HG02623 (cell line): ENCODE measurements around the gene PFDN1.
"Not testable (repeated sequence)": the region's sequence is repeated elsewhere in the genome, so short reads cannot be mapped to it uniquely, and the experiment has no call there.

Source experiments
- ATAC-seq: cut with Tn5 transposase; IDR thresholded peaks from one replicate; pipeline ENCODE4 v1.9.1; 2021; ENCODE audit warnings: moderate library complexity; ENCODE audit not compliant: unreplicated experiment

Gene PFDN1

DNA sequence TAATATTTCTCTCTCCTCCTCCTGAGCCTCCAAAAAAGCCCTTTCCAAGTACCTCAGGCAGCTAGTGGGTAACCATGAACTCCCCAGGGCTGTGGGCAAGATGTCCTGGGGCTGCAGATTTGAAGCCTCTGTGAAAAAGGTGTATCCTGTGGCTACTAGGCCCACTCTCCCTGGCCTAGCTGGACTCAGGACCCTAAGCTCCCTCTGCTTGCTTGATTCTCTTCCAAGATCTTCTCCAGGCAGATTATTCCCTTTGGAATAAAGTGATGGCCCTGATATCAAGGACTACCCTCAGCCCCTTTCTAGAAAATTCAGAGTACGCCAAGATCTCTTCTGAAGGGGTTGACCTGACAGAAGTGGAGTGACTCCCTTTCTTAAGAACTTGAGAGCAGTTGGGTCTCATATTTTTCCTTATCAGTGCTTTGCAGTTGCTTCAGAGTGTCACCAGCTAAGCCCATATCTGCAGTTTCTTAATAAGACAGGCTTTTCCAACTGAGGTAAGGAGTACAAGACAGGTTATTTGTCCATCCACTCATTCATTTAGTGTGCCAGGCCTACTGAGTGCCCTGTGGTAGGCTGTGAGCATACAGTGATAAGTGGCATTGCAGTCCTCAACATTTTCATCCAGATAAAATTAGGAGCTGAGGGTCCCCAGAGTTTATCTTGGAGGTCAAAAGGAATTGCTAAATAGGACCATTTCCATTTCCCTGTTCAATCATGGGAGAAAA, 85.4 kb downstream of the PFDN1 start:
- ATAC-seq, result no peak

DNA sequence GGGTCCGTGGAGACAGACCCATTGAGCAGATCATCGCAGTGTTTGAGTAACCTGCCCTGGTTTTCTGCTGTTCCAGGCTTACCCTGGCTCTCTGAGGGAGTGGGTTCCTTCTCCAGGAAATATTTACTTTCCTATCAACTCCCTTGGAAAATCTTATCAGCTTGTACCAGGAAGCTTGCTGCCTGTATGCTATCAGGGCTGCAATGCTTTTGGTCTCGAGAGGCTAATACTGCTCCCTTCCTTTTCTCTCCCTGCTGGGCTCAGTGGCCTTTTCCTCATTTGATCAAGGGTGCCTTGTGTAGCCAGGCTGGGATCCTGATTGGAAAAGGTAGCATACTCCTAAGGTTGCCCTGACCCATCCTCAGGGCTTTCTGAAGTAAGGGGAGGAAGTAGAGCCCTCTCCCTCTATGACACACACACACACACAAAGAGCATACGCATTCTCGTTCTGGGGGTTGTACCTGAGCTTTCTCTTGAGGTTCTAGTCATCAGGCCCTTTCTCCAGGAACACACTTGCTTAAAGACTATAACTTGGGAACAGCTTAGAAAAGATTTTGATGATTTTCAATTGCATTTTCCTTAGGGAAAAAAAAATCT, 86.3 kb downstream of the PFDN1 start:
- no peak for ATAC-seq

DNA sequence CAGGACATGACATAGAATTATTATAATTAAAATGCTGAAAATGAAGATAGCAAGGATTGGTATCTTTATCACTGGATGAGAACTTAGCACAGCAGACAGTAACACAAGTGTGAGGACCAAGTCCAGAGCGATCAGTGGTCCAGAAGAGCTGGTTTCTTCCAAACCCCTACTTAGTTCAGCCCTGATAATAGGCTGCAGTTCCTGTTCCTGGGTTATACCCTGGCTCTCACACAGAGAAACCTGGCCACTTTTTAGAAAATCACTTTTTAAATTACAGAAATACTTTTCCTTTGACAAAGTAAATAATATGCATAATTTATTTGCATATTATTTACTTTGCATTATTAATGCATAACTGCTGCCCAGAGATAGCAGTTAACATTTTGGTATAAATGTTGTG, 87.6 kb downstream of the PFDN1 start:
- ATAC-seq, result no peak

DNA sequence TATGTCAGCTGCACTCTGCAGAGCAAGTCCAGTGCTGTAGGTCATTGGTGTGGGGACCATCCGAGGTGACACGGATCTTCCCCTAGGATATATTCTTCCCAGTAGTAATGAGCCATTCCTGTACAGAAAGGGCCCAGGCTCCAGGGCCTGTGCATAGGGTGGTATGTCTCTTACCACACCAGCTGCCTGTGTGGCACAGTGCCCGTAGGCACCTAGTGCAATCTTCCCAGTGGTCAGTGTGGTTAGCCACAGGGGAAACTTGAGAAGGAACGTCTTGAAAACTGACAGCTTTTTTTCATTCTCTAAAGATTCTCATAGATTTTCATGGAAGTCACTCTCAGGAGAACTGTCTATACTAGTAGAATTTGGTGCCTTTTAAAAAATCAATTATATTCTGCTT, 88.1 kb downstream of the PFDN1 start:
- no peak for ATAC-seq

DNA sequence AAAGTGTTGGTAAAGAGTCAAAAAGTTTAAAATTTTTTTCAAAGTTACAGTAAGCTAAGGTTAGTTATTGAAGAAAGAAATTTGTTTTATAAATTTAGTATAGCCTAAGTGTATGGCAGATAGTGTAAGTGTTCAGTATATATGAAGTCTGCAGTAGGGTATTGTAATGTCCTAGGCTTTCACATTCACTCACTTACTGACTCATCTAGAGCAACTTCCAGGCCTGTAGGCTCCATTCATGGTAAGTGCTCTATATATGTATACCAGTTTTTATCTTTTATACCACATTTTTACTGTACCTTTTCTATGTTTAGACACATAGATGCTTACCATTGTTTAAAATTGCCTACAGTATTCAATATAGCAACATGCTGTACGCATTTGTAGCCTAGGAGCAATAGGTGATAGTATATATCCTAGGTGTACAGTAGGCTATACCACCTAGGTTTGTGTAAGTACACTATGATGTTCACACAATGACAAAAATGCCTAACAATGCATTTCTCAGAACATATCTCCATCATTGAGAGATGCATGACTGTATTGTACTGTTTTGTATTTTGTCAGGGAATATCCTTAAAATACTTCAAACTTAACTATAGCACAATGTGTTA, 89.4 kb downstream of the PFDN1 start:
- peak; percentile 65 for ATAC-seq

DNA sequence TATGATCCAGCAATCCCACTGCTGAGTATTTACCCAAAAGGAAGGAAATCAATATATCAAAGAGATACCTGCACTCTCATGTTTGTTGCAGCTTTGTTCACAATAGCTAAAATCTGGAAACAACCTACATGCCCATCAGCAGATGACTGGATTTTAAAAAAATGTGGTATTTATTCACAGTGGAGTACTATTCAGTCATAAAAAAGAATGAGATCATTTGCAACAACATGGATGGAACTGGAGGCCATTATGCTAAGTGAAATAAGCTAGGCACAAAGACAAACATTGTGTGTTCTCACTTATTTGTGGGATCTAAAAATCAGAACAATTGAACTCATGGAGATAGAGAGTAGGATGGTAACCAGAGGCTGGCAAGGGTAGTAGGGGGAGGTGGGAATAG, 94.8 kb downstream of the PFDN1 start:
- ATAC-seq, result no peak

DNA sequence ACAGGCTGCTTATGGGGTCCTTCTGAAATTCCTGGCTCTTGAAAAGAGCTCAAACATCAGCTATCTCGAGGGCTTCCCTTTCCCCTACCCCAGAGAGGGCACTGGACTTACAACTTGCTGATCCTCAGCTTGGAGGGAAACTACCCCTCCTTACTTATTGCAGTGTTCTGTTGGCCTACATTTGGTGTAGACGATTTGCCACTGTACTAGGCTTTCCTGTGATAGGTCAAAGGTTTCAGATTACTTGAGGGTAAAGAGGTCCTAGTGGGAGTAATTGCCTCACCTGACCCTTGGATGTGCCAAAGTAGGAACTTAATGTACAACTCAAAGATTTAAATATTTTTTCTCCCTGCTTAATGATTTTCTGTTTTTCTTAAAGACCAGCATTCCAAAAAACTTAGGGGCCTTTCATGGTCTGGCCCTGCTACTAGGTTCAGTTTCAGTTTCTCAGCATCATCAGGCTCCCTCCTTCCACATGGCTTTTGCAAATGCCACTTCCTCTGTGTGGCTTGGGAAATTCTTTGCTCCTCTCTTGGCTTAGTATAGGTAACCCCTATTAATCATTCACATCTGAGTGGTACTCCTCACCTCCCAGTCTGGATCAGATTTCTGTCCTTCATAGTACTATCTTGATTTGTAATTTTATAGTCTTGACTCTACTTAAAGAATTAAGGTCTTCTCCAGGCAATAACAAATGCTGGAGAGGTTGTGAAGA, 95.5 kb downstream of the PFDN1 start:
- ATAC-seq, result peak; percentile 85

DNA sequence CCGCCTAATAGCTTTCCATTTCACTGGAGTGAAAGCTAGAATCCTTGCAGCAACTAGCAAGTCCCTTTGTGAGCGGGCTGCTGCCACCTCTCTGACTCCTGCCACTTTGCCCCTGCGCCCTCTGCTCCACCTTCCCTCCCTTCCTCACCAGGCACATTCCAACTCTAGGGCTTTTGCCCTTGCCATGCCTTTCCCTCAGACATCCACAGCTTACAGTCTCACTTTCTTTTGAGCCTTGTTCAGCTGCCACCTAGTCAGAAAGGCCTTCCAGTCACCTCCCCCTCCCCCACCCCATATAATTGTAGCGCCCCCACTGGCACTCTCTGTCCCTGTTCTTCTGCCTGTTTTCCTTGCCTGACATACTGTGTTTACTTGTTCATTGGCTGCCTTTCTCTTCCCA, 96.9 kb downstream of the PFDN1 start:
- ATAC-seq, result no peak

DNA sequence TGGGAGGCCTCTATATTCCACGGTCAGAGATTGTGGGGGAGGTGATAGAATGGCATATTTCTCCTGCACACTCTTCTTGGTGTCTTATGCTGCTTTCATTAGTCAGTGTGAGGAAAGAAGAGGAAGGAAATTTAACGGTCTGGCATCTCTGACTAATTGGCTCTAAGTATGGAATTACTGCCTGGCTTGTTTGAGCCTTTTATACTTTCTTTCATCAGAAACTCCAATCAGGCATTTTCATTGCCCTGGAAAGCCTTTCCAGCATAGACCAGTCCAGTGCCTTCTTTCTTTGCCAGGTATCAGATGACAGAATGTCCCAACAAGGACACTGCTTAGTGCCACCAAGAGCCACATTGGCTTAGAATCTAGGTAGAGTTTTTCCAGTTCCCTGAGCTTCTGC, 97.7 kb downstream of the PFDN1 start:
- no peak for ATAC-seq

DNA sequence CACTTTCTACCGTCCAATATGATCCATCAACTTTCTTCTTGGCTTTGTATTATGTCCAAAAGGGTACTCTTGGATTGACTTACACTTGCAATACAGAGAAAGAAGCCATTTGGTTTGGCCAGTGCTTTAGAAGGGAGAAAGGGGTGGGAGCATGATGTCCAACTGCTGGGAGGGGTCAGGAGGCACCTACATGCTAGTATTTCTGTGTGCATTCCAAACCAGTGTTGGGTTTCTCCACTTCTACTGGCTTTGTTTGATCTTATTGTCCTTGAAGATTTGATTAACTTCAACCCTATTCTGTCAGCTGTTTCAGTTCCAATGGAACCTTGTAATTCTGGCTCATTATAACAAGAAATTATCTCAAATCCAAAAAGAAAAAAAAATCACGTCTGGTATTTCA, 100.3 kb downstream of the PFDN1 start:
- no peak for ATAC-seq

DNA sequence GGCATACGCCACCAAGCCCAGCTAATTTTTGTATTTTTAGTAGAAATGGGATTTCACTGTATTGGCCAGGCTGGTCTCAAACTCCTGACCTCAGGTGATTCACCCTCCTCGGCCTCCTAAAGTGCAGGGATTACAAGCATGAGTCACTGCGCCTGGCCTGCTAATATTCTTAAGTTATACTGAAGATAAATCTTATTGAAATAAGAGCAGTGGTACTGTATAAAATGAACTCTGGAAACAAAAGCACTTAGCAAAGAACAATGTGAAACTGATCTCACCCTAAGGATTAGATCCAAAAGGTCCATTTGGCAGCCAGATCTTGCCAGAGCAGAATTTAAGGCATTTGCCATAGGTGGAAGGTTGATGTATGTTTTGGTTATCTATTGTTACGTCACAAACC, 100.8 kb downstream of the PFDN1 start:
- no peak for ATAC-seq

DNA sequence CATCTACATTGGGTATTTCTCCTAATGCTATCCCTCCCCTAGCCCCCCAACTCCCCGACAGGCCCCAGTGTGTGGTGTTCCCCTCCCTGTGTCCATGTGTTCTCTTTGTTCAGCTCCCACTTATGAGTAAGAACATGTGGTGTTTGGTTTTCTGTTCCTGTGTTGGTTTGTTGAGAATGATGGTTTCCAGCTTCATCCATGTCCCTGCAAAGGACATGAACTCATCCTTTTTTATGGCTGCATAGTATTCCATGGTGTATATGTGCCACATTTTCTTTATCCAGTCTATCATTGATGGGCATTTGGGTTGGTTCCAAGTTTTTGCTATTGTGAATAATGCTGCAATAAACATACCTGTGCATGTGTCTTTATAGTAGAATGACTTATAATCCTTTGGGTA, 104.0 kb downstream of the PFDN1 start:
- not testable (repeated sequence) for ATAC-seq

DNA sequence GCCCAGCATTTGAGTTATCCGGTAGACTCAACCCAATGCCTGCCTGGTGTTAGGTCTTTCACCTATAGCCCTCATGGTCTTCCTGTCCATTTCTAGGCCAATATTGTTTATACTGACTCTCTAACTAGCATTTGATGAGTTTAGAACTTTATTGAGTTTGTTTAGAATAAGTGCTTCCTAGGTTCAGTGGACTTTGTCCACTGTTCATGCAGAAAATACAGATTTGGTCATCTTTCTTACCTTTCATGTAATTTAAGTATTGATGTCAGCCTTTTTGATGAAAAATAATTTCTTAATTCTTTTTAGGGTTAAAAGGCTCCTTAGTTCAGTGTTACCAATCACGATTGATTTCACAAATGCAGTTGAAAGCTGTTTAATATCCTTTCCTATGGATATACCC, 105.9 kb downstream of the PFDN1 start:
- ATAC-seq, result no peak

DNA sequence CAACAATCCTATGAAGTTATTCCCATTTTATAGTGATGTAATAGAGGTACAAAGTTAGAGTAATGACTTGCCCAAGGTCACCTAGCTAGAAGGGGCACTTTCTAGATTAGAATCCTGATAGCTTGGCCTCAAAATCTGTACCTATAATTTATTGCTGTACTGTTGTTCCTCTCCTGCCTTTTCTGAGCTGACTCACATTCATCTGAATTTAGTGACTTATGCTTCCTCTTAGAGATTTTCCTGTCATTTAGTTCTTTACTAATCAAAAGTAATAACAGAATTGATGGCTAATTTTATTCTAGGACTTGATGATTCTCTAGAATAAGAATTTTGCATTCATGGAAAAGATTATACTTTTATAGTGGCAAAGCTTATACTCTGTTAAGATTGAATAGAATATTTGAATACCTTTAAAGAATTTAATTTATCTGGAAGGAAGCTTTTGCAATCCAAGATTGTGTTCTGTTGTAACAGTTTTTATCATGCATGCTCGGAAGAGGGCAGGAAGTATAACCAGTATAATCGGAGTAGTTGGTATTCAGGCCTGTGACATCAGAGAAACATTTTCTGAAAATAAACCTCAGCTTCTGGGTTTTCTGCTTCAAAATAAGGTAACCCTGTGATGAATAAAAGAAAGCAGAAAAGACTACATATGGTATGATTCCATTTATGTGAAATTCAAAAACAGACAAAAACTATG, 106.6 kb downstream of the PFDN1 start:
- no peak for ATAC-seq
